WTC11 (cell line): ENCODE data around the gene SECISBP2L. TPM values are rescaled to one million over a fixed set of nuclear protein-coding genes. Genes with fewer than 3 reads are reported as not detected.

Source experiments
- ATAC-seq: fragments of 200-7000 bp; cut with Tn5 transposase; 2 replicates; pipeline ENCODE4 v1.10.0; 2021; ENCODE audit warnings: mild to moderate bottlenecking, moderate library complexity
- CTCF ChIA-PET: fragments of 300-600 bp; sonication (Branson Sonifier 250); formaldehyde crosslinking; loops from one replicate; lab custom pipeline; 2021; ENCODE audit warnings: antibody characterized with exemption; lab: Charles Lee
- POLR2A ChIA-PET: fragments of 350-600 bp; sonication (Branson Sonifier 250); formaldehyde crosslinking; loops from one replicate; lab custom pipeline; 2021; ENCODE audit warnings: antibody characterized with exemption; lab: Charles Lee
- DNase-seq: peaks from one replicate; pipeline ENCODE4 v3.0.0; 2021; ENCODE audit warnings: low spot score
- H3K27ac Mint-ChIP-seq: 2 replicates; pipeline ENCODE4 v1.8.0; 2021; ENCODE audit warnings: mixed read lengths
- H3K27me3 Mint-ChIP-seq: 2 replicates; pipeline ENCODE4 v1.8.0; 2021; ENCODE audit warnings: low read depth, mild to moderate bottlenecking, moderate library complexity, mixed read lengths
- H3K36me3 Mint-ChIP-seq: 2 replicates; pipeline ENCODE4 v1.8.0; 2021; ENCODE audit warnings: mixed read lengths
- H3K4me1 Mint-ChIP-seq: 2 replicates; pipeline ENCODE4 v1.8.0; 2022; ENCODE audit warnings: mixed read lengths
- H3K4me3 Mint-ChIP-seq: 2 replicates; pipeline ENCODE4 v1.8.0; 2021; ENCODE audit warnings: mild to moderate bottlenecking, moderate library complexity, mixed read lengths
- H3K9me3 Mint-ChIP-seq: 2 replicates; pipeline ENCODE4 v1.8.0; 2021; ENCODE audit warnings: mixed read lengths
- ATF2 ChIP-seq: sonication (generic); formaldehyde crosslinking; IDR thresholded peaks from 2 replicates; pipeline ENCODE4 v1.8.1; 2022; ENCODE audit warnings: low read depth, missing genetic modification reagents, borderline replicate concordance
- ATF6 ChIP-seq: sonication (generic); formaldehyde crosslinking; IDR thresholded peaks from 2 replicates; pipeline ENCODE4 v1.8.1; 2023; ENCODE audit warnings: mild to moderate bottlenecking, missing genetic modification reagents
- CDX4 ChIP-seq: fragments of 250-450 bp; sonication (Bioruptor Pico); IDR thresholded peaks from 2 replicates; pipeline ENCODE4 v1.9.0; 2021; ENCODE audit warnings: moderate library complexity, mild to moderate bottlenecking, inconsistent platforms, borderline replicate concordance
- ELF4 ChIP-seq: sonication (generic); formaldehyde crosslinking; IDR thresholded peaks from 2 replicates; pipeline ENCODE4 v1.8.1; 2022; ENCODE audit warnings: low read depth, mild to moderate bottlenecking, moderate library complexity, missing genetic modification reagents
- FOXP4 ChIP-seq: sonication (generic); formaldehyde crosslinking; IDR thresholded peaks from 2 replicates; pipeline ENCODE4 v1.8.0; 2022; ENCODE audit warnings: mild to moderate bottlenecking, missing genetic modification reagents
- MYBL2 ChIP-seq: sonication (generic); formaldehyde crosslinking; IDR thresholded peaks from 2 replicates; pipeline ENCODE4 v1.8.1; 2023; ENCODE audit warnings: mild to moderate bottlenecking, moderate library complexity, missing genetic modification reagents
- TEAD1 ChIP-seq: sonication (generic); formaldehyde crosslinking; IDR thresholded peaks from 2 replicates; pipeline ENCODE4 v1.8.0; 2022; ENCODE audit warnings: mild to moderate bottlenecking, missing genetic modification reagents
- TEAD4 ChIP-seq: sonication (generic); formaldehyde crosslinking; IDR thresholded peaks from 2 replicates; pipeline ENCODE4 v1.8.0; 2022; ENCODE audit warnings: mild to moderate bottlenecking, missing genetic modification reagents
- USF2 ChIP-seq: sonication (generic); formaldehyde crosslinking; IDR thresholded peaks from 2 replicates; pipeline ENCODE4 v1.8.1; 2023; ENCODE audit warnings: mild to moderate bottlenecking, missing genetic modification reagents, moderate library complexity
- ZBTB21 ChIP-seq: sonication (generic); formaldehyde crosslinking; IDR thresholded peaks from 2 replicates; pipeline ENCODE4 v1.8.1; 2023; ENCODE audit warnings: mild to moderate bottlenecking, missing genetic modification reagents, borderline replicate concordance
- ZNF121 ChIP-seq: sonication (generic); formaldehyde crosslinking; IDR thresholded peaks from 2 replicates; pipeline ENCODE4 v1.8.0; 2023; ENCODE audit warnings: missing genetic modification reagents
- ZNF263 ChIP-seq: sonication (generic); formaldehyde crosslinking; IDR thresholded peaks from 2 replicates; pipeline ENCODE4 v1.8.1; 2022; ENCODE audit warnings: low read depth, mild to moderate bottlenecking, moderate library complexity, missing genetic modification reagents
- ZNF423 ChIP-seq: fragments of 250-450 bp; sonication (Bioruptor Pico); IDR thresholded peaks from 2 replicates; pipeline ENCODE4 v2.1.2; 2022; ENCODE audit warnings: mild to moderate bottlenecking, moderate library complexity
- ZNF425 ChIP-seq: fragments of 250-450 bp; sonication (Bioruptor Pico); conservative IDR thresholded peaks from 2 replicates; pipeline ENCODE4 v1.9.0; 2021; ENCODE audit warnings: mild to moderate bottlenecking
- ZSCAN18 ChIP-seq: fragments of 250-450 bp; sonication (Bioruptor Pico); IDR thresholded peaks from 2 replicates; pipeline ENCODE4 v2.1.2; 2022; ENCODE audit warnings: mild to moderate bottlenecking, moderate library complexity
- total RNA-seq: library from RNA; stranded (reverse); gene quantifications from 3 replicates; pipeline ENCODE4 v1.2.3, GENCODE V29; 2021

Gene SECISBP2L
- total RNA-seq, 1 experiment from 2014 or later: 30.4 TPM

GRCh38 chr15:49063402-49064280 lies 17.4 kb upstream of the SECISBP2L start (continued):
- no peak for TF ChIP-seq FOXP4 (CRISPR knock-in tag)
- no peak for TF ChIP-seq ZNF425 (CRISPR knock-in tag)
- no peak for TF ChIP-seq ZNF423 (CRISPR knock-in tag)
- no peak for TF ChIP-seq TEAD1 (CRISPR knock-in tag)
- no peak for TF ChIP-seq MYBL2 (CRISPR knock-in tag)
- TF ChIP-seq TEAD4 (CRISPR knock-in tag): no peak
- TF ChIP-seq CDX4 (CRISPR knock-in tag): no peak
- TF ChIP-seq ATF6: no peak
- no peak for TF ChIP-seq ZSCAN18 (CRISPR knock-in tag)
- TF ChIP-seq ATF2 (CRISPR knock-in tag): no peak
- no peak for TF ChIP-seq ZNF263 (CRISPR knock-in tag)

GRCh38 chr15:49062900-49063299 lies 16.7 kb upstream of the SECISBP2L start:
- CTCF ChIA-PET: no interaction called here
- Mint-ChIP-seq H3K36me3 (no peaks in the 10 kb centered on the region), H3K27ac (no peak overlapping the region)
- POLR2A ChIA-PET: no interaction called here
- TF ChIP-seq USF2 (CRISPR knock-in tag): peak; percentile 40; the same call in 1 of the 2 replicates
- no peak for TF ChIP-seq ELF4 (CRISPR knock-in tag)
- TF ChIP-seq ZBTB21 (CRISPR knock-in tag): no peak
- TF ChIP-seq ZNF121: no peak
- TF ChIP-seq, all 79 proteins: peak for 1
- ATAC-seq (peak; percentile 46), DNase-seq (no peak)
- no peak overlapping the region for H3K4me3 Mint-ChIP-seq
- H3K9me3 Mint-ChIP-seq: no peaks in the 10 kb centered on the region
- no peaks in the 10 kb centered on the region for H3K27me3 Mint-ChIP-seq
- H3K4me1 Mint-ChIP-seq: peaks cover 5% of the 10 kb centered on the region
